Epidermal melanocyte (primary cell): ENCODE results near the gene GABARAPL1.
A peak's percentile ranks its signal among the peaks of the same experiment; 100 is the strongest.
"Not testable (repeated sequence)": the region's sequence is repeated elsewhere in the genome, so short reads cannot be mapped to it uniquely, and the experiment has no call there.

Experiments
- DNase-seq: peaks from one replicate; pipeline ENCODE4 v3.0.0; 2011; ENCODE audit warnings: low spot score; ENCODE audit not compliant: insufficient read length

GABARAPL1 gene

DNA sequence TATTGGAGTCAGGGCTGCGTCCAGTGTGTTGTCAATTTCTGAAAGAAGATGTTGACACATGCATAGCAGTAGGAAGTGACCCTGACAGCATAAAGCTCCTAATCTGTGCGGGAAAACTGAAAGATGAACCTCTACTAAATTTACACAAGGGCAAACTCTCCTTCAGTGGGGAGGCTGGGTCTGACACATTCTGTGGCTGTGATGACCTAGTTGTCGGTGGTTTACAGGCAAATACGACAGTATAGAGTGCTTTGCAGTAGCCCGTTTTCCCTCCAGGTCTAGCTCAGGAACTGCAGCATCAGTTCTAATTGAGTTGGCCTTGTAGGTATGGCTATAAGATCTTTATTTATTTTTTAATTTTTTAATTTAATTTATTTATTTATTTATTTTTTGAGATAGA, 14.8 kb upstream of the GABARAPL1 start:
- DNase-seq: no peak

DNA sequence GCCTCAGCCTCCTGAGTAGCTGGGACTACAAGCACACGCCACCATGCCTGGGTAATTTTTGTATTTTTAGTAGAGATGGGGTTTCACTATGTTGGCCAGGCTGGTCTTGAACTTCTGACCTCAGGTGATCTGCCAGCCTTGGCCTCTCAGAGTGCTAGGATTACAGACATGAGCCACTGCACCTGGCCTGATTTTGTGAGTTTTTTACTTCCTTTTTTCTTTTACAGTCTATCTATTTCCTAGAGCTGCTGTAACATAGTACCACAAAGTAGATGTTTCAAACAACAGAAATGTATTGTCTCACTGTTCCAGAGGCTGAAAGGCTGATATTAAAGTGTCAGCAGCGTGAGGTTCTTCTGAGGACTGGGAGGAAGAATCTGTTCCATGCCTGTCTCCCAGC, 8.2 kb upstream of the GABARAPL1 start:
- not testable (repeated sequence) for DNase-seq

GRCh38 chr12:10205220-10205807, 7.4 kb upstream of the GABARAPL1 start:
- no peak for DNase-seq

DNA sequence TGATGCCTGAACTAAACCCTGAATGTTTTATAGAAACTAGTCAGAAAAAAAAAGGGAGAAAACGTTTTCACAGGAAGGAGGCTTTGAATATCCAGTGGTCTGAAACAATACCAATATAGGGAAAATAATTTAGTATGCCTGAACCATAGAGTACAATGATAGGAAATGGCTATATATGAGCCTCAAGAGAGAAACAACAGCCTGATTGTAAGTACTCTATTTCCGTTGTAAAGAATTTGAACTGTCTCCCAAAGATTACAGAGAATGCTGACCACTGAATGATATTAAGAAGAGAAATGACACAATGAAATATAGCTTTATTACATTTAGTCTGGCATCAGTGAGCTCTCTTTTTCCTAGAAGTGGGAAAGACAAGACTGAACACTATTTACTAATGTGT, 5.5 kb upstream of the GABARAPL1 start:
- peak; percentile 28 for DNase-seq

- no peak for DNase-seq
Measured at GRCh38 chr12:10210225-10210624, 2.5 kb upstream of the GABARAPL1 start.

- DNase-seq: no peak
Measured at GRCh38 chr12:10211101-10211939, 1.4 kb upstream of the GABARAPL1 start.

- DNase-seq: peak; percentile 87
Measured at GRCh38 chr12:10211940-10212738, 538 bp upstream of the GABARAPL1 start.

GRCh38 chr12:10213168-10214135, 775 bp downstream of the GABARAPL1 start:
- no peak for DNase-seq

- no peak for DNase-seq
Measured at GRCh38 chr12:10214136-10214894, 1.6 kb downstream of the GABARAPL1 start.

- DNase-seq: no peak
Measured at GRCh38 chr12:10214895-10215267, 2.2 kb downstream of the GABARAPL1 start.

DNA sequence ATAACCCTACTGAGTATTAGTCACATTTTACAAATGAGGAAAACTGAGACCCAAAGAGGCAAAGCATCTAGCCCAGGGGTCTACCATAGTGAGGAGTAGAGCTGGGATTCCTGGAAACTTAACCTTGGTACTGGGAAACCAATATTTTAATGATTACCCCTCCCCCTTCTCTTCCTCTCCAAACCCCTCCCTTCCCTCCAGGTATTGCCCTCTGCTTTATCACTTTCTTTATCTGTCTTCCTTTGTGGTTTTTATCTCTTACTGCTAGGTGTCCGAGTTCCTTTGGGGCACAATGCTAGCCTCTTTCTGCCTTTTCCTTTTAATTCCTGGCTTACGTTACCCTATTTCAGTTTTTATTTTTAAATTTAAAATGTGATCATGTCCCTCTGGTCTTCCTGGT, 2.8 kb downstream of the GABARAPL1 start:
- no peak for DNase-seq

DNA sequence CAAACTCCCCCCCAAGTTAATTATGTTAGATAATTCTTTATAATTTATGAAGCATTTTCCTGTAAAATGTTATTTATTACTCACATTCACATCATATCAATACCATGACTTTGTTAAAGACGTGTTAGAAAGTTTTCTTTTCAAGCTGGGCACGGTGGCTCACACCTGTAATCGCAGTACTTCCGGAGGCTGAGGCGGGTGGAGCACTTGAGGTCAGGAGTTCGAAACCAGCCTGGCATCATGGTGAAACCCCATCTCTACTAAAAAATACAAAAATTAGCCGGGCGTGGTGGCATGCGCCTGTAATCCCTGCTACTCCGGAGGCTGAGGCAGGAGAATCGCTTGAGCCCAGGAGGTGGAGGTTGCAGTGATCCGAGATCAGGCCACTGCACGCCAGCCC, 3.3 kb downstream of the GABARAPL1 start:
- not testable (repeated sequence) for DNase-seq

- no peak for DNase-seq
Measured at GRCh38 chr12:10218021-10218420, 5.3 kb downstream of the GABARAPL1 start.

- DNase-seq: no peak
Measured at GRCh38 chr12:10220398-10221077, 7.9 kb downstream of the GABARAPL1 start.

DNA sequence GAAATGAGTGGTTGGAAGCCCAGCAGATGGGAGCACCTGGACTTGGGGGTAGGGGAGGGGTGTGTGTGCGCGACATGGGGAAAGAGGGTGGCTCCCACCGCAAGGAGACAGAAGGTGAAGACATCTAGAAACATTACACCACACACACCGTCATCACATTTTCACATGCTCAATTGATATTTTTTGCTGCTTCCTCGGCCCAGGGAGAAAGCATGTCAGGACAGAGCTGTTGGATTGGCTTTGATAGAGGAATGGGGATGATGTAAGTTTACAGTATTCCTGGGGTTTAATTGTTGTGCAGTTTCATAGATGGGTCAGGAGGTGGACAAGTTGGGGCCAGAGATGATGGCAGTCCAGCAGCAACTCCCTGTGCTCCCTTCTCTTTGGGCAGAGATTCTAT, 9.2 kb downstream of the GABARAPL1 start:
- DNase-seq: no peak

DNA sequence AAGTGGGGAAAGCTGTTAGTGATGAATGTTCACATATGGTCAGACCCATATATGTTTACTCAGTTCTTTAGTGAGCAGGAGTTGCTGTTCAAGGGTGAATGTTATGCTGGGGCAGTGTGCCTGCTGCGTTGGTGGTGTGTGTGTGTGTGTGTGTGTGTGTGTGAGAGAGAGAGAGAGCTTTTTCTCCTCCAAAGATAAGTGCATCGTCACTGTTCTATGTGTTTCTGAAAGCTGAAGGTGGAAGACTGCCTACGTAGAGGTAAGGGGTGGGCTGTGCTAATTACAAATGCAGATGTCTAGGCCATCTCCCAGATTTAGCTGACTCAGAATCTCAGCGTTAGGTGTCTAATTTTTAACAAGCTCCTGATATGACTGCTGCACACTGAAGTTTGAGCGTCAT, 10.5 kb downstream of the GABARAPL1 start:
- no peak for DNase-seq

GRCh38 chr12:10225426-10225825, 12.7 kb downstream of the GABARAPL1 start:
- DNase-seq: not testable (repeated sequence)

GRCh38 chr12:10226086-10226485, 13.4 kb downstream of the GABARAPL1 start:
- DNase-seq: no peak

- no peak for DNase-seq
Measured at GRCh38 chr12:10226731-10227130, 14.1 kb downstream of the GABARAPL1 start.

GRCh38 chr12:10227648-10228047, 15.0 kb downstream of the GABARAPL1 start:
- no peak for DNase-seq
